GM19452 (cell line): ENCODE results near the gene RPL21.
"Not testable (repeated sequence)": the region's sequence is repeated elsewhere in the genome, so short reads cannot be mapped to it uniquely, and the experiment has no call there.

ENCODE experiments used
- ATAC-seq: cut with Tn5 transposase; IDR thresholded peaks from one replicate; pipeline ENCODE4 v1.9.1; 2021; ENCODE audit not compliant: unreplicated experiment

The RPL21 gene

GRCh38 chr13:27251166-27252091 is at the start of gene RPL21:
Gene RPL21, plus strand, starts transcription at chr13:27251558. Its CDS starts 2,219 bp downstream, at chr13:27253777.
- peak; percentile 91 for ATAC-seq

DNA sequence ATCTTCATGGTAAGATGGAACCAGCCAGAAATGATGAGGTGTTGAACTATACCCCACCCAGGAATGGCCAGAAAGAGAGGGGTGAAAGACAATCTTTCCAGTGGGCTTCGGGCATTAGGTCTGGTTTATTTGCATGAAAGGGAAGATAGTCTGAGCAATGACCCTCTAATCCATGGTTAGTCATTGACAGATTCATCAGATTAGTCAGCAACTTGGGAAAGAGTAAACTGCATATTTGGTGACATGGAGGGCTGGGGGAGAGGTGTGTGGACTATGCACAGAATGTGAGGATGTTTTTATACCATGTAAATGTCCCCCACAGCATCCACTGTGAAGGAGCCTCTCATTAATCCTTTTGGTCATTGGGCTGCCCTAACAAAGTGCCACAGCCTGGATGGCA is 49.7 kb upstream of the RPL21 start:
- no peak for ATAC-seq

- no peak for ATAC-seq
Observed at GRCh38 chr13:27203186-27203585, 48.2 kb upstream of the RPL21 start.

GRCh38 chr13:27203854-27204253 is 47.5 kb upstream of the RPL21 start:
- no peak for ATAC-seq

DNA sequence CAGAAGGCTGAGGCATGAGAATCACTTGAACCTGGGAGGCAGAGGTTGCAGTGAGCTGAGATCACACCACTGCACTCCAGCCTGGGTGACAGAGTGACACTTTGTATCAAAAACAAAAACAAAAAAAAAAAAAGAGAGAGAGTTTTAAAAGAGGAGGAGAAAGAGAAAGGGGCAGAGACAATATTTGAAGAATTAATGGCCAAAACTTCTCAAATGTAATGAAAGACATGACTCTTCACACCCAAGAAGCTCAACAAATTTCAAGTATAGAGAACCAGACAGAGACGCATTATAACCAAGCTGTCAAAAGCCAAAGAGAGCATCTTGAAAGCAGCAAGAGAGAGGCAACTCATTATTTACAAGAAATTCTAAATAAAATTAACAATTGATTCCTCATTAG is 42.8 kb upstream of the RPL21 start:
- ATAC-seq, result no peak

DNA sequence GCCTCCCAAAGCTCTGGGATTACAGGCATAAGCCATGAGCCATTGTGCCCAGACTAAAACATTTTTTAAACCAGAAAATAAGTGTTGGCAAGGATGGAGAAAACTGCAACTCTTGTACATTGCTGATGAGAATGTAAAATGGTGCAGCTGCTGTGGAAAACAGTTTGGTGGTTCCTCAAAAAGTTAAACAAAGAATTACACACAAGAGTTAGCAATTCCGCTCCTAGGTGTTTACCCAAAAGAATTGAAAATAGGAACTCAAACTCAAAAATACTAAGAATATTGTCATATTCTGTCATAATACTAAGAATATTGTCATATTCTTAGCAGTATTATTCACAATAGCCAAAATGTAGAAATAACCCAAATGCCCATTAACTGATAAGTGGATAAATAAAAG is 40.1 kb upstream of the RPL21 start:
- no peak for ATAC-seq

- ATAC-seq, result no peak
Observed at GRCh38 chr13:27211771-27212364, 39.5 kb upstream of the RPL21 start.

- ATAC-seq, result not testable (repeated sequence)
Observed at GRCh38 chr13:27213386-27213785, 38.0 kb upstream of the RPL21 start.

- not testable (repeated sequence) for ATAC-seq
Observed at GRCh38 chr13:27217791-27218190, 33.6 kb upstream of the RPL21 start.

GRCh38 chr13:27218861-27219260 is 32.5 kb upstream of the RPL21 start:
- not testable (repeated sequence) for ATAC-seq

GRCh38 chr13:27219611-27220010 is 31.7 kb upstream of the RPL21 start:
- no peak for ATAC-seq

DNA sequence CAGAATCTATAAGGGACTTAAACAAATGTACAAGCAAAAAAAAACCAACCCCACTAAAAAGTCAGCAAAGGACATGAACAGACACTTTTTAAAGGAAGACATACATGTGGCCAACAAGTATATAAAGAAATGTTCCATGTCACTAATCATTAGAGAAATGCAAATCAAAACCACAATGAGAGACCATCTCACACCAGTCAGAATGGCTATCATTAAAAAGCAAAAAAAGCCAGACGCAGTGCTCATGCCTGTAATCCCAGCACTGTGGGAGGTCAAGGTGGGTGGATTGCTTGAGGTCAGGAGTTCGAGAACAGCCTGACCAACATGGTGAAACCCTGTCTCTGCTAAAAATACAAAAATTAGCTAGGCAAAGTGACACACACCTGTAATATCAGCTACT is 29.3 kb upstream of the RPL21 start:
- peak; percentile 65 for ATAC-seq

DNA sequence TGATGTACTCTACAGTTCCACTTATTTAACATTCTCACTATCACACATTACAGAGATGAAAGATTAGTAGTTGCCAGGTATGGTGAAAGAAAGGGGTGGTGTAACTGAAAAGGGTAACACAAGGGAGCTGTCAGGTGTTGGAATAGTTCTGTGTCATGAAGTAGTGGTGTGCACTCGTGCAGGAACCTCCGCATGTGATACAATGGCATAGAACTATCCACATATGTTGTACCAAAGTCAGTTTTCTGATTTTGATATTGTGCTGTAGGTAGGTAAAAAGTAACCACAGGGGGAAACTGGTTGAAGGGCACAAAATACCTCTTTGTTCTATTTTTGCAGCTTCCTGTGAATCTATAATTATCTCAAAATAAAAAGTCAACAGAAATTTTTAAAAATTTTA is 24.4 kb upstream of the RPL21 start:
- no peak for ATAC-seq

- ATAC-seq, result no peak
Observed at GRCh38 chr13:27228131-27228530, 23.2 kb upstream of the RPL21 start.

DNA sequence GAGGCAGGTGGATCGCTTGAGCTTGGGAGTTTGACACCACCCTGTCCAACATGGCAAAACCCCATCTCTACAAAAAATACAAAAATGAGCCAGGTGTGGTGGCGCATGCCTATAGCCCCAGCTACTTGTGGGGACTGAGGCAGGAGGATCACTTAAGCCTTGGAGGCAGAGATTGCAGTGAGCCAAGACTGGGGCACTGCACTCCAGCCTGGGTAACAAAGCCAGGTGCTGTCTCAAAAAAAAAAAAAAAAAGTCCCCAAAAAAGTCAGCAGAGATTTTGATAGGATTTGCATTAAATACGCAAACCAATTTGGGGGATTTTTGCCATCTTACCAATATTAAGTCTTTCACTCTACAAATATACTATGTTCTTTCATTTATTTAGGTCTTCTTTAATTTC is 21.7 kb upstream of the RPL21 start:
- ATAC-seq, result no peak

DNA sequence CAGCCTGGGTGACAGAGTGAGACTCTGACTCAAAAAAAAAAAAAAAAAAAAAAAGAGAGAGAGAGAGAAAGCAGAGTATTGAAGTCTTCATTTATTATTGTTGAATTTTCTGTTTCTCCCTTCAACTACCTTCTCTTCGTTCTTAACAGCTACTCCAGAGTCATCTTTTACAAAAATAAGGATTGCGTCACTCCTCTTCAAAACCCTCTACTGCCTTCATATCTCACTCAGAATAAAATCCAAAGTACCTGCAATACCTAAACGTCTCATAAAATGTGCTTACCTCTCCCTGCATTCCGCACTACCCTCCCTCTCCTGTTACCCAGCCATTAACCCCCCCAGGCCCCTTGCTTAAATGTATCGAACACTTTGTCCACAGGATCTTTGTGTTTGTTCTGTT is 17.4 kb upstream of the RPL21 start:
- no peak for ATAC-seq

GRCh38 chr13:27236478-27236877 is 14.9 kb upstream of the RPL21 start:
- ATAC-seq, result no peak

GRCh38 chr13:27242702-27243101 is 8.7 kb upstream of the RPL21 start:
- ATAC-seq, result no peak

DNA sequence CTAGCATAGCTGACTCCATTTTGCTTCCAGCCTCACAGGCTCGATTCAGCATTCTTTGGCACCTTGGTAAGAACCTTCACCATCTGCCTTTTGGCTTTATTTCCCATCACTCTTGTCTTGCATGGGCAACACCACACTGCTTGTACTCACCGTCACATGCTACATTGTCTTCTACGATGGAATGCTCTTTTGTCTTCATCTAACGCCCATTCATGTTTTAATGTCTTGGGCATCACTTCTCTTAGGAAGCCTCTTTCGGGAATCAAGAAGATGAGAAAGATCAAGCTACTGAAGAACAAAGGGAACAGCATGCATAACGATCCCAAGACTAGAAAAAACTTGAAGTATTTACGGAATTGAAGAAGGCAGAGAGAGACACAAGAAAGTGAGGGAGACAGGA is 5.7 kb upstream of the RPL21 start:
- ATAC-seq, result no peak

DNA sequence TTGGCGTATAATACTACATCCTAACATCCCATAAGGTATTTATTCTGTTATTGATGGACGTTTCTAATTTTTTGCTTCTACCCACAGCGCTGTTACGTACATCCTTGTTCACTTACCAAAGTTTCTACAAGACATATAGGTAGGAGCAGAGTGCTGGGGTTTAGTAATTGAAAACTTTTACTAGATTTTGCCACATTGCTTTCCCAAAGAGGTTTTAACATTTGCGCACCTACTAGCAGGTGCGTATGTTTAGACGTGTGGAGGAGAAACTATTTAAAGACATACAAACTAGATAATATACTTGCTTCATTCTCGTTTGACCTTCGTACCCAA is 559 bp upstream of the RPL21 start:
- peak; percentile 14 for ATAC-seq

DNA sequence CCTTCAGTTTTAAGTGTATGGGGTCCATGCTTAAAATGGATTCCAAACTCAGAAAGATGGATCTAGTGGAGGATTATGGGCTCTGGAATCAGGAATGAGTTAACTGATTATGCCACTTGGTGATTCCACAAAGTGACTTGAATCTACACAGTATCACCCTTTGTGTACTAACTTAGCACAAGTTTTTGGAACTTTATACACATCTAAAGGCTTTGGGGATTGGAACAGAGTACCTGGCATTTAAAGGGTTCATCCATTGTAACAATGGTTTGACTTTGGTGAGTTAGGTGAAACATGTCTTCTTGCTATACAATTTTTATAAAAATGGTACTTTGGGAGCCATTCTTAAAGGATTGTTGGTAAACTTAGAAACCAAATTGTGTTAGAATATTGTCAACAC is 1.1 kb downstream of the RPL21 start:
- no peak for ATAC-seq

GRCh38 chr13:27257233-27257568 is 5.8 kb downstream of the RPL21 start:
- ATAC-seq, result no peak
